Liver (tissue), 9 donors: Measurements from ENCODE around the gene TAB3. TPM values are rescaled to one million over a fixed set of nuclear protein-coding genes. Genes with fewer than 3 reads are reported as not detected.

Experiments used
- DNase-seq: peaks from one replicate; pipeline ENCODE4 v3.0.0-alpha.2; 2017; ENCODE audit warnings: low spot score
- H3K27ac ChIP-seq, 2 donors: one replicate each; pipeline ENCODE4 v1.7.0; 2013; ENCODE audit warnings: inconsistent platforms in 2 of 2, low read length in 2 of 2, control low read depth in 1 of 2, low read depth in 1 of 2, mild to moderate bottlenecking in 1 of 2
- H3K27me3 ChIP-seq, 4 donors: one replicate each; pipeline versions ENCODE4 v1.6.1 to v1.7.0; 2013; ENCODE audit warnings: low read length in 3 of 4, inconsistent platforms in 1 of 4, mild to moderate bottlenecking in 1 of 4, moderate library complexity in 1 of 4; ENCODE audit not compliant: control insufficient read depth in 4 of 4, insufficient read depth in 4 of 4
- H3K36me3 ChIP-seq, 4 donors: one replicate each; pipeline versions ENCODE4 v1.6.1 to v1.7.0; 2013; ENCODE audit warnings: low read length in 3 of 4, mild to moderate bottlenecking in 3 of 4, low read depth in 1 of 4, moderate library complexity in 1 of 4; ENCODE audit not compliant: control insufficient read depth in 4 of 4, insufficient read depth in 3 of 4
- H3K4me1 ChIP-seq, 4 donors: one replicate each; pipeline versions ENCODE4 v1.6.1 to v1.7.0; 2013; ENCODE audit warnings: low read length in 3 of 4, mild to moderate bottlenecking in 3 of 4, moderate library complexity in 1 of 4; ENCODE audit not compliant: control insufficient read depth in 4 of 4, insufficient read depth in 4 of 4
- H3K4me3 ChIP-seq, 3 donors: one replicate each; pipeline versions ENCODE4 v1.6.1 to v1.7.0; 2013; ENCODE audit warnings: low read length in 3 of 3, control low read depth in 1 of 3, low read depth in 1 of 3, mild to moderate bottlenecking in 1 of 3
- H3K9ac ChIP-seq, 2 donors: one replicate each; pipeline ENCODE4 v1.7.0; 2013; ENCODE audit warnings: low read length in 2 of 2, mild to moderate bottlenecking in 2 of 2, moderate library complexity in 2 of 2, control low read depth in 1 of 2, low read depth in 1 of 2
- H3K9me3 ChIP-seq, 4 donors: one replicate each; pipeline versions ENCODE4 v1.6.1 to v1.7.0; 2013; ENCODE audit warnings: low read length in 3 of 4; ENCODE audit not compliant: control insufficient read depth in 4 of 4
- ATF3 ChIP-seq: IDR thresholded peaks from 2 replicates; pipeline ENCODE4 v1.6.1; 2016; ENCODE audit warnings: antibody characterized with exemption
- CTCF ChIP-seq: fragments of 150-350 bp; IDR thresholded peaks from 2 replicates; pipeline ENCODE4 v1.5.1; 2017; ENCODE audit warnings: improper control_type of control experiment, low read depth, low read length; ENCODE audit not compliant: missing input control
- EGR1 ChIP-seq, 2 donors: IDR thresholded peaks; 2 replicates each; pipeline ENCODE4 v1.6.1; 2016 to 2018; ENCODE audit warnings: antibody characterized with exemption in 2 of 2, low read depth in 2 of 2
- FOXA1 ChIP-seq: IDR thresholded peaks from 2 replicates; pipeline ENCODE4 v1.6.1; 2016; ENCODE audit warnings: antibody characterized with exemption
- FOXA2 ChIP-seq: IDR thresholded peaks from 2 replicates; pipeline ENCODE4 v1.6.1; 2016; ENCODE audit warnings: antibody characterized with exemption
- GABPA ChIP-seq, 2 donors: IDR thresholded peaks in 1 of 2; conservative IDR thresholded peaks in 1 of 2; 2 replicates each; pipeline ENCODE4 v1.6.1; 2016; ENCODE audit warnings: antibody characterized with exemption in 2 of 2, mild to moderate bottlenecking in 1 of 2, moderate library complexity in 1 of 2
- HNF4A ChIP-seq, 2 donors: conservative IDR thresholded peaks; 2 replicates each; pipeline ENCODE4 v1.6.1; 2016; ENCODE audit warnings: antibody characterized with exemption in 2 of 2, mild to moderate bottlenecking in 2 of 2
- HNF4G ChIP-seq: IDR thresholded peaks from 2 replicates; pipeline ENCODE4 v1.6.1; 2016; ENCODE audit warnings: antibody characterized with exemption
- JUND ChIP-seq, 2 donors: IDR thresholded peaks; 2 replicates each; pipeline ENCODE4 v1.6.1; 2016; ENCODE audit warnings: antibody characterized with exemption in 2 of 2
- MAX ChIP-seq: IDR thresholded peaks from 2 replicates; pipeline ENCODE4 v1.6.1; 2016; ENCODE audit warnings: antibody characterized with exemption
- NR2F2 ChIP-seq: IDR thresholded peaks from 2 replicates; pipeline ENCODE4 v1.6.1; 2016; ENCODE audit warnings: antibody characterized with exemption
- RAD21 ChIP-seq, 2 donors: IDR thresholded peaks; 2 replicates each; pipeline ENCODE4 v1.6.1; 2016; ENCODE audit warnings: antibody characterized with exemption in 2 of 2, mild to moderate bottlenecking in 2 of 2
- REST ChIP-seq: IDR thresholded peaks from 2 replicates; pipeline ENCODE4 v1.6.1; 2016; ENCODE audit warnings: antibody characterized with exemption, mild to moderate bottlenecking
- RXRA ChIP-seq, 2 donors: IDR thresholded peaks; 2 replicates each; pipeline ENCODE4 v1.6.1; 2017 to 2018; ENCODE audit warnings: antibody characterized with exemption in 2 of 2, mild to moderate bottlenecking in 1 of 2
- SP1 ChIP-seq: IDR thresholded peaks from 2 replicates; pipeline ENCODE4 v1.6.1; 2018; ENCODE audit warnings: antibody characterized with exemption, mild to moderate bottlenecking
- TAF1 ChIP-seq: conservative IDR thresholded peaks from 2 replicates; pipeline ENCODE4 v1.6.1; 2016; ENCODE audit warnings: antibody characterized with exemption, mild to moderate bottlenecking
- YY1 ChIP-seq: IDR thresholded peaks from 2 replicates; pipeline ENCODE4 v1.6.1; 2016; ENCODE audit warnings: antibody characterized with exemption, mild to moderate bottlenecking
- ZBTB33 ChIP-seq: IDR thresholded peaks from 2 replicates; pipeline ENCODE4 v1.6.1; 2016; ENCODE audit warnings: antibody characterized with exemption
- WGBS: extraction: QIAGEN DNeasy Blood & Tissue Kit; methylation state at CpG from one replicate; pipeline ENCODE4 v1.1.7; 2013; 5-methylcytosine and 5-hydroxymethylcytosine counted together
- polyA plus RNA-seq, 2 donors: library from polyadenylated mRNA; stranded (reverse) in 1 of 2; unstranded in 1 of 2; fragments of 200-250 nt in 1 of 2; fragments of >200 nt in 1 of 2; fragmentation: Nextera tagmentation in 1 of 2; extraction: Ambion mirVana in 1 of 2; gene quantifications; one replicate each; pipeline versions ENCODE4 v1.2.1 to v1.2.3, GENCODE V29; 2013 to 2015
- total RNA-seq, 2 donors: library from RNA; depleted of rRNA; stranded (reverse); fragments of >200 nt; gene quantifications; one replicate each; pipeline ENCODE4 v1.2.3, GENCODE V29; 2014
- donor health status: healthy.
- donor health status: healthy.
- donor health status: healthy.
- donor health status: healthy.
- donor health status: healthy.

Gene TAB3
- total and polyA plus RNA-seq, 4 donors, result 10.0 to 32.2 (median 17.4) TPM

GRCh38 chrX:30892591-30892990, 3.5 kb upstream of the TAB3 start:
- peaks cover 0 to 6% (median 0%) of the 10 kb centered on the region in 4 donors for H3K4me1 ChIP-seq
- H3K4me3 ChIP-seq, result no peak overlapping the region
- no peaks in the 10 kb centered on the region for H3K27me3 ChIP-seq
- 78% methylated on average over 1 of the region's 1 CpG for WGBS
- no peak for TF ChIP-seq MAX
- TF ChIP-seq NR2F2, result no peak
- TF ChIP-seq FOXA1, result no peak
- TF ChIP-seq REST, result no peak
- no peak for TF ChIP-seq JUND (IDR thresholded peaks at IDR 0.05)
- TF ChIP-seq HNF4G, result no peak
- TF ChIP-seq GABPA (IDR thresholded peaks at IDR 0.05 in 1 of 2, conservative IDR thresholded peaks at IDR 0.05 in 1 of 2), result no peak
- no peak for TF ChIP-seq HNF4A (conservative IDR thresholded peaks at IDR 0.05)
- no peak for TF ChIP-seq RXRA (IDR thresholded peaks at IDR 0.05)
- TF ChIP-seq EGR1 (IDR thresholded peaks at IDR 0.05; ENCODE audit: low read depth in 2 of 2), result no peak
- no peak for TF ChIP-seq SP1
- TF ChIP-seq FOXA2, result no peak
- TF ChIP-seq ZBTB33, result no peak
- TF ChIP-seq RAD21 (IDR thresholded peaks at IDR 0.05), result no peak
- no peak for TF ChIP-seq CTCF
- TF ChIP-seq TAF1, result no peak
- no peak for TF ChIP-seq ATF3
- no peak for TF ChIP-seq YY1
- no peak overlapping the region for H3K27ac ChIP-seq
- no peak for DNase-seq
- peaks cover 0 to 2% (median 0%) of the 10 kb centered on the region in 4 donors for H3K9me3 ChIP-seq
- H3K36me3 ChIP-seq, result no peaks in the 10 kb centered on the region
- H3K9ac ChIP-seq, result no peak overlapping the region
